ENCODE measurements around the gene WNT2.

DNA sequence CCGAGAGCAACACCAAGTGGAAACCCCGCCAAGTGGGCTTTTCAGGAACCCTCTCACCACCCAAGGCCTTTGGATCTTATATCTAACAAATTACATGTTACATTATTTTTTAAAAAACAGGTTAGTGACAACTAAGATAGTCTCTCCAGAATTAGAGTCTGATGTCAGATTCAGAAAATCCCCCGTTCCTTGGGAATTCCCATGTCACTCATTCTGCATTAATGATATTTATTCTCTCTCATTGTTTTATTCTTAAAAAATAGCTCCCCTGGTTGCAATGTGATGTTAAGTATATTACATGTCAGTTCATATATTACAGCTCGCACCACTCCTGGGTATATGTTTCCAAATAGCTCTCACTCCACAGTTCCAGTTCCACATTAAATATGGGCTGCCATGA is 81.8 kb downstream of the WNT2 start:
- TF ChIP-seq TCF4 (CRISPR knock-in tag; IDR thresholded peaks at IDR 0.05; ENCODE audit: borderline replicate concordance), result no peak
- no peak for TF ChIP-seq RARB (CRISPR knock-in tag; IDR thresholded peaks at IDR 0.05)
